ENCODE data around the gene PHKA2.
"Not testable (repeated sequence)": the region's sequence is repeated elsewhere in the genome, so short reads cannot be mapped to it uniquely, and the experiment has no call there.

PHKA2 gene

GRCh38 chrX:18864390-18864920 is 119.5 kb downstream of the PHKA2 start:
- Histone ChIP-seq H3K9ac (ENCODE audit: low read length) (no peak overlapping the region), H3K9me3 (ENCODE audit: control insufficient read depth, insufficient read depth, low read depth, low read length) (peaks cover 10% of the 10 kb centered on the region), H3K4me3 (ENCODE audit: low read depth, low read length) (no peak overlapping the region), H3K4me1 (ENCODE audit: control insufficient read depth, insufficient read depth, low read length) (no peaks in the 10 kb centered on the region), H3K27me3 (ENCODE audit: control insufficient read depth, insufficient read depth, low read length) (no peaks in the 10 kb centered on the region), H3K27ac (ENCODE audit: low read depth, low read length) (no peak overlapping the region), H3K36me3 (ENCODE audit: control insufficient read depth, insufficient read depth, low read length) (no peaks in the 10 kb centered on the region)

DNA sequence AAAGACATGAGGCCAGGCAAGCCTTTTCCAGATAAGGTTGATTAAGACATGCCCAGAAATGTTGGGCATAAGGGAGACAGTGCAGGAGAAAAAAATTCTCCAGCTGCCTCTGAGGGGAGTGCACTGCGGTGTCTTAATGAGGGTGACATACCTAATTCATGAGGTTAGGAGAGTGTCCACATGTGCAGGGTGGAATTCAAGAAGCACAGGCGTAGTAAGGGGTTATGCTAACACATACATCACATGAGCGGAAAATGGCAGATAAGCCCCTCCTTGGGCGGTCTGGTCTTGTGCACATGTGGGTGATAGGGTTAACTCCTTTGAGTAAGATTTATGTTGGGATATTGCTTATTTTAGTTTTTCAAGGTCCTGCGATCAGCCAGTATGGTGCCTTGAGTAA is 122.4 kb downstream of the PHKA2 start:
- no peaks in the 10 kb centered on the region for H3K4me1 ChIP-seq (ENCODE audit: control insufficient read depth, insufficient read depth, low read length)
- H3K4me3 ChIP-seq (ENCODE audit: low read depth, low read length), result no peak overlapping the region
- no peak overlapping the region for H3K27ac ChIP-seq (ENCODE audit: low read depth, low read length)
- no peak overlapping the region for H3K9ac ChIP-seq (ENCODE audit: low read length)
- H3K27me3 ChIP-seq (ENCODE audit: control insufficient read depth, insufficient read depth, low read length), result no peaks in the 10 kb centered on the region
- peaks cover 15% of the 10 kb centered on the region for H3K9me3 ChIP-seq (ENCODE audit: control insufficient read depth, insufficient read depth, low read depth, low read length)
- no peaks in the 10 kb centered on the region for H3K36me3 ChIP-seq (ENCODE audit: control insufficient read depth, insufficient read depth, low read length)

DNA sequence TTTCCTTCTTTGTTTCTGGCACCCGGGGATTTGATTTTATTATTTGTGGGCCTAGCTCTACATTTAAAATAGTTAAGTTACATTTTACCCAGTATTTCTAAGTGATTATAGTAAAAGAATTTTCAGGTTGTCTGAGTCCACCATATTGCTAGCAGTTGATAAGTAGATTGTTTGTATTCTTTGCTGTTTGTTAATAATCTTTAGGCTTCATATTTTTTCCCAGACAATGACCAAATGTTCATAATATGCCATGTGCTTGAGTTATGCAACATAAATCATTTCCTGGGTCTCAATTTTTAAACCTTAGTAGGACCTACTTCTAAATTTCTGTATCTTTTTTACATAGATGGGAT is 127.3 kb downstream of the PHKA2 start:
- Histone ChIP-seq H3K9ac (ENCODE audit: low read length) (no peak overlapping the region), H3K4me3 (ENCODE audit: low read depth, low read length) (no peak overlapping the region), H3K27ac (ENCODE audit: low read depth, low read length) (no peak overlapping the region), H3K9me3 (ENCODE audit: control insufficient read depth, insufficient read depth, low read depth, low read length) (peaks cover 12% of the 10 kb centered on the region; the same call in 1 of the 2 replicates), H3K36me3 (ENCODE audit: control insufficient read depth, insufficient read depth, low read length) (no peaks in the 10 kb centered on the region), H3K27me3 (ENCODE audit: control insufficient read depth, insufficient read depth, low read length) (no peaks in the 10 kb centered on the region), H3K4me1 (ENCODE audit: control insufficient read depth, insufficient read depth, low read length) (no peaks in the 10 kb centered on the region)

GRCh38 chrX:18855919-18856644 is 127.8 kb downstream of the PHKA2 start:
- Histone ChIP-seq H3K27ac (ENCODE audit: low read depth, low read length) (no peak overlapping the region), H3K9ac (ENCODE audit: low read length) (no peak overlapping the region), H3K4me1 (ENCODE audit: control insufficient read depth, insufficient read depth, low read length) (no peaks in the 10 kb centered on the region)

GRCh38 chrX:18847901-18848300 is 136.0 kb downstream of the PHKA2 start:
- not testable (repeated sequence) for H3K27ac ChIP-seq (ENCODE audit: low read depth, low read length); H3K36me3 ChIP-seq (ENCODE audit: control insufficient read depth, insufficient read depth, low read length); H3K9ac ChIP-seq (ENCODE audit: low read length); H3K4me1 ChIP-seq (ENCODE audit: control insufficient read depth, insufficient read depth, low read length); H3K4me3 ChIP-seq (ENCODE audit: low read depth, low read length); H3K27me3 ChIP-seq (ENCODE audit: control insufficient read depth, insufficient read depth, low read length)
- H3K9me3 ChIP-seq (ENCODE audit: control insufficient read depth, insufficient read depth, low read depth, low read length), result peaks cover 44% of the 10 kb centered on the region

More at GRCh38 chrX:18855919-18856644, 127.8 kb downstream of the PHKA2 start:
- Histone ChIP-seq H3K36me3 (ENCODE audit: control insufficient read depth, insufficient read depth, low read length) (no peaks in the 10 kb centered on the region), H3K27me3 (ENCODE audit: control insufficient read depth, insufficient read depth, low read length) (no peaks in the 10 kb centered on the region), H3K4me3 (ENCODE audit: low read depth, low read length) (no peak overlapping the region), H3K9me3 (ENCODE audit: control insufficient read depth, insufficient read depth, low read depth, low read length) (peaks cover 14% of the 10 kb centered on the region; the same call in 1 of the 2 replicates)
